ENCODE measurements around the gene SLC2A14.
"Not testable (repeated sequence)": the region's sequence is repeated elsewhere in the genome, so short reads cannot be mapped to it uniquely, and the experiment has no call there.

Gene SLC2A14

GRCh38 chr12:7892186-7892980, 19.7 kb upstream of the SLC2A14 start:
- Histone ChIP-seq H3K9ac (ENCODE audit: low read length) (no peak overlapping the region), H3F3A (ENCODE audit: insufficient read depth) (no peaks in the 10 kb centered on the region), H3K27me3 (ENCODE audit: low read length) (no peaks in the 10 kb centered on the region), H3K79me2 (ENCODE audit: insufficient read depth, low read length) (no peaks in the 10 kb centered on the region), H3K36me3 (ENCODE audit: low read length) (no peaks in the 10 kb centered on the region), H3K4me2 (ENCODE audit: low read depth, low read length, poor library complexity, severe bottlenecking) (no peak overlapping the region), H4K20me1 (ENCODE audit: low read depth, low read length) (no peaks in the 10 kb centered on the region), H3K9me2 (replicated peaks; ENCODE audit: insufficient read depth, low read length) (no peaks in the 10 kb centered on the region), H3K4me3 (ENCODE audit: insufficient read depth, low read length, poor library complexity, severe bottlenecking) (no peak overlapping the region), H2AFZ (ENCODE audit: low read depth, low read length, severe bottlenecking) (no peak overlapping the region), H3K9me3 (ENCODE audit: insufficient read depth, low read length) (no peaks in the 10 kb centered on the region), H3K27ac (ENCODE audit: low read depth, low read length) (no peak overlapping the region)
- no peak for TF ChIP-seq EZH2phosphoT487 (conservative IDR thresholded peaks at IDR 0.05; ENCODE audit: low read length)
- no peak for TF ChIP-seq CTCF (IDR thresholded peaks at IDR 0.05; ENCODE audit: insufficient read depth, low read length, poor library complexity, severe bottlenecking)

- H2AFZ ChIP-seq (ENCODE audit: low read depth, low read length, severe bottlenecking): no peak overlapping the region
- no peaks in the 10 kb centered on the region for H3K79me2 ChIP-seq (ENCODE audit: insufficient read depth, low read length)
- H3K36me3 ChIP-seq (ENCODE audit: low read length): no peaks in the 10 kb centered on the region
- H3K9me3 ChIP-seq (ENCODE audit: insufficient read depth, low read length): no peaks in the 10 kb centered on the region
- no peaks in the 10 kb centered on the region for H3K9me2 ChIP-seq (replicated peaks; ENCODE audit: insufficient read depth, low read length)
- H3K27me3 ChIP-seq (ENCODE audit: low read length): no peaks in the 10 kb centered on the region
- H3K4me3 ChIP-seq (ENCODE audit: insufficient read depth, low read length, poor library complexity, severe bottlenecking): no peak overlapping the region
- TF ChIP-seq CTCF (IDR thresholded peaks at IDR 0.05; ENCODE audit: insufficient read depth, low read length, poor library complexity, severe bottlenecking): no peak
- no peak for TF ChIP-seq EZH2phosphoT487 (conservative IDR thresholded peaks at IDR 0.05; ENCODE audit: low read length)
- H3K9ac ChIP-seq (ENCODE audit: low read length): no peak overlapping the region
- no peak overlapping the region for H3K27ac ChIP-seq (ENCODE audit: low read depth, low read length)
- no peaks in the 10 kb centered on the region for H4K20me1 ChIP-seq (ENCODE audit: low read depth, low read length)
- H3F3A ChIP-seq (ENCODE audit: insufficient read depth): no peaks in the 10 kb centered on the region
- H3K4me2 ChIP-seq (ENCODE audit: low read depth, low read length, poor library complexity, severe bottlenecking): no peak overlapping the region
Observed at GRCh38 chr12:7884689-7885088, 12.0 kb upstream of the SLC2A14 start.

GRCh38 chr12:7881736-7882120, 9.0 kb upstream of the SLC2A14 start:
- not testable (repeated sequence) for H3K9me3 ChIP-seq (ENCODE audit: insufficient read depth, low read length); H3K27ac ChIP-seq (ENCODE audit: low read depth, low read length); H3K4me2 ChIP-seq (ENCODE audit: low read depth, low read length, poor library complexity, severe bottlenecking); H3K27me3 ChIP-seq (ENCODE audit: low read length); H2AFZ ChIP-seq (ENCODE audit: low read depth, low read length, severe bottlenecking); H3K9me2 ChIP-seq (replicated peaks; ENCODE audit: insufficient read depth, low read length); H3K9ac ChIP-seq (ENCODE audit: low read length); H3K4me3 ChIP-seq (ENCODE audit: insufficient read depth, low read length, poor library complexity, severe bottlenecking); H3F3A ChIP-seq (ENCODE audit: insufficient read depth); H3K36me3 ChIP-seq (ENCODE audit: low read length); H4K20me1 ChIP-seq (ENCODE audit: low read depth, low read length); H3K79me2 ChIP-seq (ENCODE audit: insufficient read depth, low read length)

- not testable (repeated sequence) for H3K4me3 ChIP-seq (ENCODE audit: insufficient read depth, low read length, poor library complexity, severe bottlenecking); H3F3A ChIP-seq (ENCODE audit: insufficient read depth); H3K36me3 ChIP-seq (ENCODE audit: low read length); H3K79me2 ChIP-seq (ENCODE audit: insufficient read depth, low read length); H3K9ac ChIP-seq (ENCODE audit: low read length); H3K9me2 ChIP-seq (replicated peaks; ENCODE audit: insufficient read depth, low read length); H3K4me2 ChIP-seq (ENCODE audit: low read depth, low read length, poor library complexity, severe bottlenecking); H3K27ac ChIP-seq (ENCODE audit: low read depth, low read length); H2AFZ ChIP-seq (ENCODE audit: low read depth, low read length, severe bottlenecking); H4K20me1 ChIP-seq (ENCODE audit: low read depth, low read length); H3K9me3 ChIP-seq (ENCODE audit: insufficient read depth, low read length); H3K27me3 ChIP-seq (ENCODE audit: low read length)
Observed at GRCh38 chr12:7880952-7881735, 8.4 kb upstream of the SLC2A14 start.
